Sigmoid colon (tissue), 7 donors: Measurements from ENCODE around the gene NCR2. TPM values are rescaled to one million over a fixed set of nuclear protein-coding genes. Genes with fewer than 3 reads are reported as not detected.

ENCODE experiments used
- DNase-seq: peaks from one replicate; pipeline ENCODE4 v3.0.0-alpha.2; 2019
- H3K27ac ChIP-seq, 4 donors: fragments of 200-600 bp; sonication (generic); one replicate each; pipeline ENCODE4 v1.5.1; 2016 to 2019; ENCODE audit warnings: mild to moderate bottlenecking in 1 of 4
- H3K27me3 ChIP-seq, 3 donors: fragments of 200-600 bp; sonication (generic); one replicate each; pipeline ENCODE4 v1.5.1; 2019; ENCODE audit warnings: mild to moderate bottlenecking in 1 of 3
- H3K36me3 ChIP-seq, 4 donors: fragments of 200-600 bp; sonication (generic); one replicate each; pipeline ENCODE4 v1.5.1; 2016 to 2019
- H3K4me1 ChIP-seq, 4 donors: fragments of 200-600 bp; sonication (generic); one replicate each; pipeline ENCODE4 v1.5.1; 2017 to 2019
- H3K4me3 ChIP-seq, 4 donors: fragments of 200-600 bp; sonication (generic); one replicate each; pipeline ENCODE4 v1.5.1; 2017 to 2019; ENCODE audit warnings: mild to moderate bottlenecking in 2 of 4, moderate library complexity in 1 of 4
- H3K9me3 ChIP-seq, 4 donors: fragments of 200-600 bp in 3 of 4; sonication (generic) in 3 of 4; one replicate each; pipeline versions ENCODE4 v1.5.1 to v1.6.1; 2013 to 2019
- CTCF ChIP-seq, 4 experiments: fragments of 450-650 bp in 3 of 4; fragments of 200-600 bp in 1 of 4; IDR thresholded peaks; one replicate each; pipeline ENCODE4 v1.5.1; 2016 to 2019; ENCODE audit warnings: antibody characterized with exemption in 4 of 4, mild to moderate bottlenecking in 3 of 4, moderate library complexity in 2 of 4
- EP300 ChIP-seq, 4 donors: sonication (generic); formaldehyde crosslinking; IDR thresholded peaks; one replicate each; pipeline ENCODE4 v1.6.1; 2017; ENCODE audit warnings: antibody characterized with exemption in 4 of 4
- POLR2A ChIP-seq, 2 donors: fragments of 450-650 bp; IDR thresholded peaks; one replicate each; pipeline ENCODE4 v1.6.1; 2016; ENCODE audit warnings: antibody characterized with exemption in 2 of 2, mild to moderate bottlenecking in 2 of 2, moderate library complexity in 2 of 2
- POLR2AphosphoS5 ChIP-seq, 4 donors: sonication (generic); formaldehyde crosslinking; IDR thresholded peaks; one replicate each; pipeline ENCODE4 v1.6.1; 2017; ENCODE audit warnings: antibody characterized with exemption in 4 of 4
- WGBS, 2 donors: extraction: QIAGEN DNeasy Blood & Tissue Kit; methylation state at CpG; one replicate each; pipeline ENCODE4 v1.1.7; 2013; 5-methylcytosine and 5-hydroxymethylcytosine counted together
- intact Hi-C: fragments of 100-400 bp; cut with DNase I; formaldehyde crosslinking; loops from one replicate; pipeline ENCODE4 v1.15.1; 2023
- polyA plus RNA-seq, 3 donors: library from polyadenylated mRNA; stranded (reverse); fragments of 200-250 nt; gene quantifications; one replicate each; pipeline ENCODE4 v1.2.3, GENCODE V29; 2013
- total RNA-seq, 4 donors: library from RNA; depleted of rRNA; stranded (reverse); fragments of >200 nt; gene quantifications; one replicate each; pipeline ENCODE4 v1.1.0, GENCODE V29; 2016
- donor health status: healthy with polysubstance abuse.
- donor health status: Bipolar disorder and iron deficiency.
- donor health status: healthy.

The NCR2 gene
- total and polyA plus RNA-seq, 7 donors = 0.20 TPM; not detected in 6

DNA sequence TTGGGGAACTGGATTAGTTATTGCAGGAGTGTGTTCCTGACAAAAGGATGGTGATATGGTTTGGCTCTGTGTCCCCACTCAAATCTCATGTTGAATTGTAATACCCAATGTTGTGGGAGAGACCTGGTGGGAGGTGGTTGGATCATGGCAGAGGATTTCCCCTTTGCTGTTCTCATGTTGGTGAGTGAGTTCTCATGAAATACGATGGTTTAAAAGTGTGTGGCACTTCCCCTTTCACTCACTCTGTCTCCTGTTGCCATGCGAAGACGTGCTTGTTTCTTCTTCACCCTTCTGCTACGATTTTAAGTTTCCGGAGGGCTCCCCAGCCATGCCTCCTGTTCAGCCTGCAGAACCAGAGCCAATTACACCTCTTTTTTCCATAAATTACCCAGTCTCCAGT, 32.8 kb upstream of the NCR2 start:
- Histone ChIP-seq H3K27ac (no peak overlapping the region), H3K4me1 (no peaks in the 10 kb centered on the region), H3K27me3 (no peaks in the 10 kb centered on the region), H3K9me3 (no peaks in the 10 kb centered on the region), H3K36me3 (no peaks in the 10 kb centered on the region), H3K4me3 (no peak overlapping the region)
- TF ChIP-seq POLR2A (IDR thresholded peaks at IDR 0.05) (no peak), POLR2AphosphoS5 (IDR thresholded peaks at IDR 0.05) (no peak), EP300 (IDR thresholded peaks at IDR 0.05) (no peak), CTCF (IDR thresholded peaks at IDR 0.05) (no peak)
- intact Hi-C loops = no loop called here
- WGBS, 2 donors = 52 to 72% methylated on average over 5 of the region's 5 CpGs
- no peak for DNase-seq

- no peak for DNase-seq
- H3K4me3 ChIP-seq = no peak overlapping the region
These were observed 29.1 kb upstream of the NCR2 start for GRCh38 chr6:41306187-41306854.

DNA sequence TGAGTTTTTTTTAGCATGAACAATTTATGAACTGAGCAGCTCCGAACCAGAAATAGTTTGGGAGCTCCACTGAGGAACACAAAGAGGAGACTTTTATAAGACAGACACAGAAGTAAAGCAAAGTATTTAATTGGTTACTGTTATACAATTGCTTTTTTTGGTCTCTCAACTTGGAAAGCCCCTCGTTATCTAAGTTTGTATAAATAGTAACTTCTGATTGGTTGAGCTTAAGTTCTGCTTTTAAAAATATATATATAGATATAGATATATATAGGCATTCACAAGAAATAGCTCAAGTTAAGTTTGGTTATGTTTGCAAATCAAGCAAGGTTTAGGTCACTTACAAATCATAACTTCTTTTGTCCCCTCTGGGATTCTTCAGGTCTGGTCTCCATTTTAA, 20.2 kb upstream of the NCR2 start:
- peaks cover 0 to 34% (median 3%) of the 10 kb centered on the region in 3 donors for H3K27me3 ChIP-seq
- no peak for TF ChIP-seq POLR2AphosphoS5 (IDR thresholded peaks at IDR 0.05)
- TF ChIP-seq POLR2A (IDR thresholded peaks at IDR 0.05) = no peak
- TF ChIP-seq CTCF (IDR thresholded peaks at IDR 0.05) = no peak
- TF ChIP-seq EP300 (IDR thresholded peaks at IDR 0.05) = no peak
- H3K4me3 ChIP-seq = no peak overlapping the region
- intact Hi-C loops = loop anchor here (10.0 kb wide), 1 partner anchor 1330 kb away; no protein-coding TSS in a partner anchor
- WGBS, 2 donors = 57 to 63% methylated on average over 2 of the region's 2 CpGs
- DNase-seq = no peak
- H3K27ac ChIP-seq = no peak overlapping the region
- H3K36me3 ChIP-seq = no peaks in the 10 kb centered on the region
- no peaks in the 10 kb centered on the region for H3K9me3 ChIP-seq
- peaks cover 0 to 10% (median 7%) of the 10 kb centered on the region in 4 donors for H3K4me1 ChIP-seq

More at GRCh38 chr6:41306187-41306854, 29.1 kb upstream of the NCR2 start:
- peaks cover 0 to 25% (median 0%) of the 10 kb centered on the region in 3 donors for H3K27me3 ChIP-seq
- H3K4me1 ChIP-seq = no peaks in the 10 kb centered on the region
- TF ChIP-seq CTCF (IDR thresholded peaks at IDR 0.05) (peak in 3 of 4 experiments; percentile 24 to 50 (median 27)), POLR2AphosphoS5 (IDR thresholded peaks at IDR 0.05) (no peak)
- no peaks in the 10 kb centered on the region for H3K9me3 ChIP-seq
- no peak overlapping the region for H3K27ac ChIP-seq
- no peaks in the 10 kb centered on the region for H3K36me3 ChIP-seq
- intact Hi-C loops = no loop called here
- WGBS, 2 donors = 13 to 37% methylated on average over 13 of the region's 13 CpGs

GRCh38 chr6:41315943-41316620, 19.3 kb upstream of the NCR2 start:
- Histone ChIP-seq H3K36me3 (no peaks in the 10 kb centered on the region), H3K4me1 (peaks cover 0 to 10% (median 7%) of the 10 kb centered on the region in 4 donors), H3K27me3 (peaks cover 0 to 26% (median 3%) of the 10 kb centered on the region in 3 donors), H3K9me3 (no peaks in the 10 kb centered on the region), H3K27ac (no peak overlapping the region), H3K4me3 (no peak overlapping the region)
- TF ChIP-seq EP300 (IDR thresholded peaks at IDR 0.05) = no peak
- no peak for TF ChIP-seq POLR2A (IDR thresholded peaks at IDR 0.05)
- TF ChIP-seq CTCF (IDR thresholded peaks at IDR 0.05) = no peak
- TF ChIP-seq POLR2AphosphoS5 (IDR thresholded peaks at IDR 0.05) = no peak
- no peak for DNase-seq
- intact Hi-C loops = loop anchor here (10.0 kb wide), 1 partner anchor 1331 kb away; no protein-coding TSS in a partner anchor
- WGBS, 2 donors = 85 to 94% methylated on average over 1 of the region's 1 CpG
